Lower lobe of right lung (tissue), 2 donors: Measurements from ENCODE around the gene OXSR1. TPM values are rescaled to one million over a fixed set of nuclear protein-coding genes. Genes with fewer than 3 reads are reported as not detected.
A peak's percentile ranks its signal among the peaks of the same experiment; 100 is the strongest.
"Not testable (repeated sequence)": the region's sequence is repeated elsewhere in the genome, so short reads cannot be mapped to it uniquely, and the experiment has no call there.

Source experiments
- ATAC-seq, 2 donors: fragments of 200-7000 bp; cut with Tn5 transposase; one replicate each; pipeline ENCODE4 v1.9.1; 2020 to 2022; ENCODE audit warnings: mild to moderate bottlenecking in 2 of 2, moderate library complexity in 2 of 2
- DNase-seq: peaks from one replicate; pipeline ENCODE4 v3.0.0-alpha.2; 2020
- H3K27ac ChIP-seq: fragments of 200-600 bp; one replicate; pipeline ENCODE4 v1.8.0; 2022
- H3K27me3 ChIP-seq: fragments of 200-600 bp; one replicate; pipeline ENCODE4 v1.8.0; 2022; ENCODE audit warnings: low read depth
- H3K36me3 ChIP-seq: fragments of 200-600 bp; one replicate; pipeline ENCODE4 v1.8.0; 2022; ENCODE audit warnings: mild to moderate bottlenecking
- H3K4me1 ChIP-seq: fragments of 200-600 bp; one replicate; pipeline ENCODE4 v1.8.0; 2022
- H3K4me3 ChIP-seq: fragments of 200-600 bp; one replicate; pipeline ENCODE4 v1.8.0; 2022; ENCODE audit warnings: mild to moderate bottlenecking
- H3K9me3 ChIP-seq: fragments of 200-600 bp; one replicate; pipeline ENCODE4 v1.8.0; 2022
- intact Hi-C: fragments of 100-400 bp; cut with DNase I; formaldehyde crosslinking; loops from one replicate; pipeline ENCODE4 v1.11.0; 2022
- total RNA-seq: library from RNA; stranded (reverse); fragmentation: NEBNext Ultra II Directional; extraction: Animal tissue kit (Norgen Biotek cat#: 25700); gene quantifications from one replicate; pipeline ENCODE4 v1.2.1, GENCODE V29; 2021
- TF ChIP-seq, protein P1 (sequence below): fragments of 200-600 bp; IDR thresholded peaks from one replicate; pipeline ENCODE4 v1.8.0; 2022; ENCODE audit warnings: antibody characterized with exemption, mild to moderate bottlenecking
- donor health status: DM: no; HTN: yes; CAD: no; lungs with severe emphysema.

Gene OXSR1
- total RNA-seq, 1 donor from 2014 or later, result 29.2 TPM

DNA sequence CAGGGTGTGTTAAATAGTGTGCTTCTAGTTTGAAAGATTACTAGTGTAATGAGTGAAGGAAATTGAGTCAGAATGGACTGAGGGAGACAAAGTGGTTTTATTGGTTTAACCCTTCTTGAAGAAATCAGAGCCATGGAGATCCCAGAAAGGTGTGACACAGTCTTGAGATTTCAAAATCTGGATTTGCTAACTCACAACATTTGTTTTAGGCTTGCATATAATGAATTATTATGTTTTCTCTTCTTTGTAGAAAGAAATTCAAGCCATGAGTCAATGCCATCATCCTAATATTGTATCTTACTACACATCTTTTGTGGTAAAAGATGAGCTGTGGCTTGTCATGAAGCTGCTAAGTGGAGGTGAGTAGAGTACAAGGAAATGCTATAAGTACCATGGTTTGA lies 25.1 kb downstream of the OXSR1 start:
- H3K9me3 ChIP-seq, result peaks cover 4% of the 10 kb centered on the region
- no peaks in the 10 kb centered on the region for H3K4me1 ChIP-seq
- no peak overlapping the region for H3K4me3 ChIP-seq
- intact Hi-C loops, result no loop called here
- no peak for DNase-seq
- TF ChIP-seq, protein P1, sequence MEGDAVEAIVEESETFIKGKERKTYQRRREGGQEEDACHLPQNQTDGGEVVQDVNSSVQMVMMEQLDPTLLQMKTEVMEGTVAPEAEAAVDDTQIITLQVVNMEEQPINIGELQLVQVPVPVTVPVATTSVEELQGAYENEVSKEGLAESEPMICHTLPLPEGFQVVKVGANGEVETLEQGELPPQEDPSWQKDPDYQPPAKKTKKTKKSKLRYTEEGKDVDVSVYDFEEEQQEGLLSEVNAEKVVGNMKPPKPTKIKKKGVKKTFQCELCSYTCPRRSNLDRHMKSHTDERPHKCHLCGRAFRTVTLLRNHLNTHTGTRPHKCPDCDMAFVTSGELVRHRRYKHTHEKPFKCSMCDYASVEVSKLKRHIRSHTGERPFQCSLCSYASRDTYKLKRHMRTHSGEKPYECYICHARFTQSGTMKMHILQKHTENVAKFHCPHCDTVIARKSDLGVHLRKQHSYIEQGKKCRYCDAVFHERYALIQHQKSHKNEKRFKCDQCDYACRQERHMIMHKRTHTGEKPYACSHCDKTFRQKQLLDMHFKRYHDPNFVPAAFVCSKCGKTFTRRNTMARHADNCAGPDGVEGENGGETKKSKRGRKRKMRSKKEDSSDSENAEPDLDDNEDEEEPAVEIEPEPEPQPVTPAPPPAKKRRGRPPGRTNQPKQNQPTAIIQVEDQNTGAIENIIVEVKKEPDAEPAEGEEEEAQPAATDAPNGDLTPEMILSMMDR, result no peak
- no peak for ATAC-seq
- no peaks in the 10 kb centered on the region for H3K27me3 ChIP-seq
- peaks cover 37% of the 10 kb centered on the region for H3K36me3 ChIP-seq
- no peak overlapping the region for H3K27ac ChIP-seq

DNA sequence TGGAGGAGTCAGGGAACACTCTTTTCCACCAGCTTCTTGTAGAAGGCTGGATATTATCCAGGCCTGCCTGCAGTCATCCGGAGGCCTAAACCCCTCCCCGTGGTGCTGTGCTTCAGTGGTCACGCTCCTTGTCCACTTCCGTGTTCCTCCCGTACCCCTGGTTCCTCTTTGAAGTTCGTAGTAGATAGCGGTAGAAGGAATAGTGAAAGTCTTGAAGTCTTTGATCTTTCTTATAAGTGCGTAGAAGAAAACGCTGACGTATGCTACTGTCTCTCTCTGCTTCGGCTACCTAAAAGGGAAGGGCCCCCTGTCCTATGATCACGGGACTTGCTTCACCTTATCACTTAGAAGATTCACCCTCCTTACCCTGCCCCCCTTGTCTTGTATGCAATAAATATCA lies 37.6 kb downstream of the OXSR1 start:
- H3K4me1 ChIP-seq, H3K27me3 ChIP-seq, H3K4me3 ChIP-seq, intact Hi-C loops, DNase-seq, H3K27ac ChIP-seq, H3K9me3 ChIP-seq, ATAC-seq: not testable (repeated sequence)
- peaks cover 25% of the 10 kb centered on the region for H3K36me3 ChIP-seq

DNA sequence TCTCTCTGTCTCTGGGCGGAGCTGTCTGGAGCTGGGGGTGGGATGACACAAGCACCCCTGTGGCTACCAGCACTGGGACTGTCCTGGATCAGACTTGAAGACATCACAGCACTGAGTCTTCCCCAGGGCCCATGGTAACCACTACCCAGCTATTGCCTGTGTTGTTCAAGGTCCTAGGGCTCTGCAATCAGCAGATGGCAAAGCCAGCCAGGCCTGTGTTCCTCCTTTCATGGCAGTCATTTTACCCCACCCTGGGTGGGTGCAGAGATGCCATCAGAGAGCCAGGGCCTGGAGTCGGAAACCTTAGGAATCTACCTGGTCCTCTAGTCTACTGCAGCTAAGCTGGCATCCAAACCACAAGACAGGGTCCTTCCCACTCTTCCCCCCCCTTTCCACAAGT lies 38.4 kb downstream of the OXSR1 start:
- Histone ChIP-seq H3K9me3 (no peaks in the 10 kb centered on the region), H3K27ac (no peak overlapping the region), H3K36me3 (peaks cover 21% of the 10 kb centered on the region), H3K27me3 (no peaks in the 10 kb centered on the region), H3K4me3 (no peak overlapping the region), H3K4me1 (no peaks in the 10 kb centered on the region)
- TF ChIP-seq, protein P1, result no peak
- DNase-seq (no peak), ATAC-seq (peak in 1 of 2 donors; percentile 15)
- intact Hi-C loops, result no loop called here

DNA sequence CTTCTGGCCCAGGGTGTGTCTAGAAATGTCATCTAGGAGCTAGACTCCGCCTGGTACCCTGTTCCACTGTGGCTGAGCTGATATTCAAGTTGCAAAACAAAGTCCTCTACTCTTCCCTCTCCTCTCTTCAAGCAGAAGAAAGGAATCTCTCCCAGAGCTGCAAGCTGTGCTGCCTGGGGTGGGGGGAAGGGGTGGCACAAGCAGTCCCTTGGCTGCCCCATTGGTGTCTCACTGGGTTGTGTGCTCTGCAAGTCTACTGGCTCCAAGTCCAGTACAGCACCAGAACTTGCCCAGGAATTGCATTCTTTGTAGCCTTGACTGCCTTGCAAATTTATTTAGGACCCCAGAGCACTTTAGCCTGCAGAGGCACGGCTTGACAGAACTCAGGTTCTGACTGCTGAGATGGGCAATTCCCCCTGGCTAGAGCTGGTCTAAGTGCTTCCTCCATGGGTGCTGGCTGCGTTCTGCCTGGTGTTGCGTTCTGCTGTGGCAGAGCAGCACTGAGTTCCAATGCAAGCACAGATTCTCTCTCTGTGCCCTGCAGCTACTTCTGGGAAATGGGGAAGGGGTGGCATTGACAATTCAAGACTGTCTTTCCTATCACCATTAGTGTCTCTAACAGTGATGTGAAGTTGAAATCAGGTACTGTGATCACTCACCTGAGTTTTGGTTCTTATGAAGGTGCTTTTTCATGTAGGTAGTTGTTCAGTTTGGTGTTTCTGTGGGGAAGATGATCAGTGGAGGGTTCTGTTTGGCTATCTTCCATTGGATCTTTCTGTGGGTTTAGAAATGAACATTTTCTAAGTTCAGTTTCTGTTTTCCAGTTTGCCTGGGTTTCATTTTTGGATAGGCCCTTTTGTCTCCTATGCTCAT lies 39.5 kb downstream of the OXSR1 start:
- ATAC-seq, result no peak

DNA sequence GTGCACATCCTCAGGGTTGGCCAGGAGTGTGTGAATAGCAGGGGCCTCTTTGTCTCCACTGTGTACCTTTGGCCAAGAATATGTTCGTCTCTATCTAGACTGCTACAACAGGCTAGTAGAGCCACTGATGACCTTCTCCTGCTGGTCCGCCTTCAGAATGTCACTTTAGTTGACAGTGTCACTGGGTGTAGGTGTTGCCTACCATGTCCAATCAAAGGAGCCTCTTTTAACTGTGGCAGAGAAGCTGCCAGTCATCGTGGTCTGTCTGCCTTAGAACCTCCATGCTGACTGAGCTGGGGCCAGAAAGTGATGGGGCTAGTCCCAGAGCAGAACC lies 40.1 kb downstream of the OXSR1 start:
- Histone ChIP-seq H3K4me3 (no peak overlapping the region), H3K27ac (no peak overlapping the region), H3K27me3 (no peaks in the 10 kb centered on the region), H3K36me3 (peaks cover 4% of the 10 kb centered on the region), H3K9me3 (no peaks in the 10 kb centered on the region), H3K4me1 (no peaks in the 10 kb centered on the region)
- DNase-seq, result no peak
- ATAC-seq, result no peak
- TF ChIP-seq, protein P1, result no peak
- intact Hi-C loops, result no loop called here

More for the DNA sequence above, 39.5 kb downstream of the OXSR1 start:
- H3K9me3 ChIP-seq, result no peaks in the 10 kb centered on the region
- no peaks in the 10 kb centered on the region for H3K4me1 ChIP-seq
- H3K4me3 ChIP-seq, result no peak overlapping the region
- intact Hi-C loops, result no loop called here
- TF ChIP-seq, protein P1, result no peak
- peaks cover 10% of the 10 kb centered on the region for H3K36me3 ChIP-seq
- H3K27ac ChIP-seq, result no peak overlapping the region
- no peak for DNase-seq
- H3K27me3 ChIP-seq, result no peaks in the 10 kb centered on the region

DNA sequence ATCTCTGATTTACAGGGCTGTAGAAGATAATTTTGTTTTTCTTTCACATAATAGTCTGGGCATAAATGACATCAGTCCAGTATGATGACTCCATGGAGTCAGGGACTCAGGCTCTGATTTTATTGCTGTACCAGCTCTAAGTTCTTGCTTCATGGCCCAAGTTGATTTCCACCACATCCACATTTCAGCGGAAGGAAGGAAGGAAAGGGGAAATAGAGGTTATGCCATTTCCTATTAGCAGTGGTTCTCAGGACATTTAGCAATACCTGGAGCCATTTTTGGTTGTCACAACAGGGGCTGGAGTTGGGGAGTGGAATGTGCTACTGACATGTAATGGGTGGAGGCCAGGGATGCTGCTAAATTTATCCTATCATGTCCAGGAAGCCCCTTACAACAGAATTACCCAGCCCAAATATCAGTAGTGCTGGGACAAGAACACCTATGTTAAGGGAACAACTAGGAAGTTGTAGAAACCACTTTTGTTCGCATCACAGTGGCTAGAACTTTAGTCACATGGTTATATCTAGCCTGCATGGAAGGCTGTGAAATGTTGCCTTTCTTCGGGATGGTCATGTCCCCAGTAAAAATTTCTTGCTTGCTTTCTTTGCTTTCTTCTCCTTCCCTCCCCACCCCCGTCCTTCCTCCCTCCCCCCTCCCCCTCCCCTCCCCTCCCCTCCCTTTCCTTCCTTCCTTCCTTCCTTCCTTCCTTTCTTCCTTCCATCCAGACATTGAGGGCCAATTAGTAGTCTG lies 42.1 kb downstream of the OXSR1 start:
- no peaks in the 10 kb centered on the region for H3K36me3 ChIP-seq
- no peak overlapping the region for H3K27ac ChIP-seq
- TF ChIP-seq, protein P1, result no peak
- intact Hi-C loops, result no loop called here
- no peaks in the 10 kb centered on the region for H3K9me3 ChIP-seq
- ATAC-seq, result peak in 1 of 2 donors; percentile 43
- DNase-seq, result no peak
- no peaks in the 10 kb centered on the region for H3K4me1 ChIP-seq
- H3K4me3 ChIP-seq, result no peak overlapping the region
- H3K27me3 ChIP-seq, result no peaks in the 10 kb centered on the region
